ENCODE measurements around the gene PDIK1L. TPM values are rescaled to one million over a fixed set of nuclear protein-coding genes. Genes with fewer than 3 reads are reported as not detected.

PDIK1L gene
- total and polyA plus RNA-seq, 9 of the 15 experiments (the other 6 are each of a cell fraction or from before 2014, with no cell fraction given) = 12.8 to 30.2 (median 21.5) TPM

GRCh38 chr1:26169669-26170471 is 58.2 kb downstream of the PDIK1L start, which contains the start of gene ZNF593 (continued):
- TF ChIP-seq, protein P1, sequence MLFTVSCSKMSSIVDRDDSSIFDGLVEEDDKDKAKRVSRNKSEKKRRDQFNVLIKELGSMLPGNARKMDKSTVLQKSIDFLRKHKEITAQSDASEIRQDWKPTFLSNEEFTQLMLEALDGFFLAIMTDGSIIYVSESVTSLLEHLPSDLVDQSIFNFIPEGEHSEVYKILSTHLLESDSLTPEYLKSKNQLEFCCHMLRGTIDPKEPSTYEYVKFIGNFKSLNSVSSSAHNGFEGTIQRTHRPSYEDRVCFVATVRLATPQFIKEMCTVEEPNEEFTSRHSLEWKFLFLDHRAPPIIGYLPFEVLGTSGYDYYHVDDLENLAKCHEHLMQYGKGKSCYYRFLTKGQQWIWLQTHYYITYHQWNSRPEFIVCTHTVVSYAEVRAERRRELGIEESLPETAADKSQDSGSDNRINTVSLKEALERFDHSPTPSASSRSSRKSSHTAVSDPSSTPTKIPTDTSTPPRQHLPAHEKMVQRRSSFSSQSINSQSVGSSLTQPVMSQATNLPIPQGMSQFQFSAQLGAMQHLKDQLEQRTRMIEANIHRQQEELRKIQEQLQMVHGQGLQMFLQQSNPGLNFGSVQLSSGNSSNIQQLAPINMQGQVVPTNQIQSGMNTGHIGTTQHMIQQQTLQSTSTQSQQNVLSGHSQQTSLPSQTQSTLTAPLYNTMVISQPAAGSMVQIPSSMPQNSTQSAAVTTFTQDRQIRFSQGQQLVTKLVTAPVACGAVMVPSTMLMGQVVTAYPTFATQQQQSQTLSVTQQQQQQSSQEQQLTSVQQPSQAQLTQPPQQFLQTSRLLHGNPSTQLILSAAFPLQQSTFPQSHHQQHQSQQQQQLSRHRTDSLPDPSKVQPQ (CRISPR knock-in tag; IDR thresholded peaks at IDR 0.05; ENCODE audit: borderline replicate concordance) = no peak
- peak; percentile 68 for TF ChIP-seq ARID1B (IDR thresholded peaks at IDR 0.05)
- TF ChIP-seq ZNF146 (CRISPR knock-in tag; IDR thresholded peaks at IDR 0.05; ENCODE audit: unreplicated experiment) = peak; percentile 27
- TF ChIP-seq POLR2A (conservative IDR thresholded peaks at IDR 0.05) = peak; percentile 93
- peak in 1 of 2 experiments; percentile 76; a peak in 2 of 4 replicates for TF ChIP-seq FOXK2 (conservative IDR thresholded peaks at IDR 0.05 in 1 of 2, IDR thresholded peaks at IDR 0.05 in 1 of 2; ENCODE audit: low read depth in 2 of 2)
- TF ChIP-seq CHCHD3 (CRISPR knock-in tag; IDR thresholded peaks at IDR 0.05) = no peak
- no peak for TF ChIP-seq CGGBP1 (CRISPR knock-in tag; IDR thresholded peaks at IDR 0.05)
- TF ChIP-seq, protein P2, sequence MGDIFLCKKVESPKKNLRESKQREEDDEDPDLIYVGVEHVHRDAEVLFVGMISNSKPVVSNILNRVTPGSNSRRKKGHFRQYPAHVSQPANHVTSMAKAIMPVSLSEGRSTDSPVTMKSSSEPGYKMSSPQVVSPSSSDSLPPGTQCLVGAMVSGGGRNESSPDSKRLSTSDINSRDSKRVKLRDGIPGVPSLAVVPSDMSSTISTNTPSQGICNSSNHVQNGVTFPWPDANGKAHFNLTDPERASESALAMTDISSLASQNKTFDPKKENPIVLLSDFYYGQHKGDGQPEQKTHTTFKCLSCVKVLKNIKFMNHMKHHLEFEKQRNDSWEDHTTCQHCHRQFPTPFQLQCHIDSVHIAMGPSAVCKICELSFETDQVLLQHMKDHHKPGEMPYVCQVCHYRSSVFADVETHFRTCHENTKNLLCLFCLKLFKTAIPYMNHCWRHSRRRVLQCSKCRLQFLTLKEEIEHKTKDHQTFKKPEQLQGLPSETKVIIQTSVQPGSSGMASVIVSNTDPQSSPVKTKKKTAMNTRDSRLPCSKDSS (IDR thresholded peaks at IDR 0.05; ENCODE audit: low read depth, partially characterized antibody) = no peak
- TF ChIP-seq FUS (optimal IDR thresholded peaks at IDR 0.05; ENCODE audit: low read depth, low read length) = peak; percentile 42
- no peak for TF ChIP-seq ILK (tag; IDR thresholded peaks at IDR 0.05; ENCODE audit: borderline replicate concordance, low read depth)
- TF ChIP-seq ZC3H8 (IDR thresholded peaks at IDR 0.05) = no peak
- TF ChIP-seq MEF2D (tag; conservative IDR thresholded peaks at IDR 0.05; ENCODE audit: low read depth) = no peak
- TF ChIP-seq, protein P3, sequence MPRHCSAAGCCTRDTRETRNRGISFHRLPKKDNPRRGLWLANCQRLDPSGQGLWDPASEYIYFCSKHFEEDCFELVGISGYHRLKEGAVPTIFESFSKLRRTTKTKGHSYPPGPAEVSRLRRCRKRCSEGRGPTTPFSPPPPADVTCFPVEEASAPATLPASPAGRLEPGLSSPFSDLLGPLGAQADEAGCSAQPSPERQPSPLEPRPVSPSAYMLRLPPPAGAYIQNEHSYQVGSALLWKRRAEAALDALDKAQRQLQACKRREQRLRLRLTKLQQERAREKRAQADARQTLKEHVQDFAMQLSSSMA (CRISPR knock-in tag; IDR thresholded peaks at IDR 0.05) = no peak
- peak; percentile 99 for TF ChIP-seq MYC (IDR thresholded peaks at IDR 0.05; ENCODE audit: low read depth, low read length)
- peak; percentile 98 for TF ChIP-seq MYC (CRISPR knock-in tag; IDR thresholded peaks at IDR 0.05; ENCODE audit: borderline replicate concordance, low read depth)
- no peak for TF ChIP-seq NR0B1 (IDR thresholded peaks at IDR 0.05; ENCODE audit: partially characterized antibody)
- no peak for TF ChIP-seq KDM2B (CRISPR knock-in tag; IDR thresholded peaks at IDR 0.05)
- TF ChIP-seq SMAD2 (IDR thresholded peaks at IDR 0.05; ENCODE audit: low read depth, low read length) = no peak
- no peak for TF ChIP-seq GTF2B (IDR thresholded peaks at IDR 0.05; ENCODE audit: extremely low read depth, insufficient read length)
